Gastroesophageal sphincter (tissue), 3 donors: ENCODE data around the gene TOR1AIP1.

ENCODE experiments used
- CTCF ChIP-seq, 4 experiments: fragments of 200-600 bp in 2 of 4; fragments of 450-650 bp in 2 of 4; sonication (generic) in 1 of 4; IDR thresholded peaks; one replicate each; pipeline ENCODE4 v1.5.1; 2017 to 2019; ENCODE audit warnings: antibody characterized with exemption in 4 of 4, mild to moderate bottlenecking in 2 of 4, moderate library complexity in 2 of 4
- EP300 ChIP-seq: sonication (generic); formaldehyde crosslinking; IDR thresholded peaks from one replicate; pipeline ENCODE4 v1.6.1; 2017; ENCODE audit warnings: antibody characterized with exemption, mild to moderate bottlenecking
- POLR2A ChIP-seq, 2 donors: fragments of 450-650 bp; IDR thresholded peaks; one replicate each; pipeline ENCODE4 v1.6.1; 2017; ENCODE audit warnings: antibody characterized with exemption in 2 of 2, mild to moderate bottlenecking in 2 of 2, moderate library complexity in 1 of 2
- POLR2AphosphoS5 ChIP-seq: sonication (generic); formaldehyde crosslinking; IDR thresholded peaks from one replicate; pipeline ENCODE4 v1.6.1; 2017; ENCODE audit warnings: antibody characterized with exemption

DNA sequence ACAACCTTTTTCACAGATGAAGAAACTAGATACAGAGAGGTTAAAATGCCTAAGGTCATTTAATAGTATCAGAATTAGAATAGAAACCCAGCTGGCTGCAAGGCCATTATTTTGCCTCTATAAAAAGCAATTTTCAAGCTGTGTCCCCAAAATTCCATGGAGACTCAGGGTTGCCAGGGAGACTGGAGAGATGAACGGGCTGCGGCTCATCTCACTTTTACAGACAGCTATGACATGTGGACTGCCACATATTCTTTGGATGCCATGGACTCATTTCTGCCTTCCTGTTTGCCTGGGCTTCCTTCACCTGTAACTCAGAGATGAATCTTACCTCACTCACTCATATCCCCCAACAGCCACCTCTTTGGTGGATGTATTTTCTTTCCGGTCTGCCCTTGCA, 21.4 kb upstream of the TOR1AIP1 start:
- TF ChIP-seq POLR2A (IDR thresholded peaks at IDR 0.05) (no peak), CTCF (IDR thresholded peaks at IDR 0.05) (no peak), EP300 (no peak), POLR2AphosphoS5 (no peak)
